Measurements from ENCODE around the gene UCN.

UCN gene

GRCh38 chr2:27322766-27323595 lies 14.7 kb upstream of the UCN start, which contains the start of gene MPV17 (continued):
- TF ChIP-seq ZNF580 (tag by site-specific recombination; IDR thresholded peaks at IDR 0.05) = no peak
- TF ChIP-seq PRDM6 (tag by site-specific recombination; IDR thresholded peaks at IDR 0.05) = no peak
- no peak for TF ChIP-seq IKZF3 (tag by site-specific recombination; IDR thresholded peaks at IDR 0.05)
- no peak for TF ChIP-seq ZNF184 (tag by site-specific recombination; IDR thresholded peaks at IDR 0.05)
- TF ChIP-seq HOXD13 (CRISPR knock-in tag; IDR thresholded peaks at IDR 0.05; ENCODE audit: borderline replicate concordance) = no peak

- peak overlapping the region; percentile 6; the same call in 1 of the 2 replicates for H3K27ac ChIP-seq (ENCODE audit: extremely low read depth, low read depth, low read length)
- H3K4me3 ChIP-seq (ENCODE audit: low read depth, low read length) = peak overlapping the region; percentile 76
- H3K4me1 ChIP-seq (ENCODE audit: control insufficient read depth, insufficient read depth, low read length) = peaks cover 9% of the 10 kb centered on the region
- H3K36me3 ChIP-seq (ENCODE audit: control insufficient read depth in 2 of 2, insufficient read depth in 1 of 2, low read length in 2 of 2) = peaks cover 0 to 21% of the 10 kb centered on the region in 2 experiments; a peak in 2 of 3 replicates
- CTCF ChIA-PET = interaction anchor here (0.6 to 6.5 kb wide), 5 partner anchors 10 to 1079 kb away, joined by 3 to 50 read pairs (median 5); partner anchors contain the start of gene EIF2B4
- POLR2A ChIA-PET = interaction anchor here (0.6 to 1.8 kb wide), 12 partner anchors 9 to 260 kb away, joined by 3 to 6 read pairs (median 3); partner anchors contain the start of genes GTF3C2, NRBP1, UCN and ZNF512
- no peaks in the 10 kb centered on the region for H3K9me3 ChIP-seq (ENCODE audit: control insufficient read depth, insufficient read depth, low read depth, low read length)
- TF ChIP-seq ZNF560 (tag by site-specific recombination; IDR thresholded peaks at IDR 0.05; ENCODE audit: borderline replicate concordance) (no peak), ZBTB11 (tag by site-specific recombination; conservative IDR thresholded peaks at IDR 0.05; ENCODE audit: low read depth) (no peak), ZNF558 (tag by site-specific recombination; IDR thresholded peaks at IDR 0.05) (no peak), ZNF792 (tag by site-specific recombination; IDR thresholded peaks at IDR 0.05) (no peak), ZNF335 (tag by site-specific recombination; conservative IDR thresholded peaks at IDR 0.05) (peak; percentile 36; the same call in 1 of the 2 replicates), ZNF169 (tag by site-specific recombination; IDR thresholded peaks at IDR 0.05) (no peak), GLI4 (tag by site-specific recombination; IDR thresholded peaks at IDR 0.05) (no peak)
Measured at GRCh38 chr2:27322301-27322765, 14.1 kb upstream of the UCN start.

GRCh38 chr2:27320958-27321543 lies 12.8 kb upstream of the UCN start:
- ChIA-PET POLR2A (interaction anchor here (1.2 to 1.4 kb wide), 2 partner anchors 36 to 42 kb away, joined by 3 to 6 read pairs; partner anchors contain the start of gene GTF3C2), CTCF (interaction anchor here (0.6 to 6.5 kb wide), 11 partner anchors 11 to 724 kb away, joined by 3 to 50 read pairs (median 4); partner anchors contain the start of gene UCN)
- Histone ChIP-seq H3K9me3 (ENCODE audit: control insufficient read depth, insufficient read depth, low read depth, low read length) (no peaks in the 10 kb centered on the region), H3K4me1 (ENCODE audit: control insufficient read depth, insufficient read depth, low read length) (peaks cover 14% of the 10 kb centered on the region), H3K36me3 (ENCODE audit: control insufficient read depth in 2 of 2, insufficient read depth in 1 of 2, low read length in 2 of 2) (peaks cover 0 to 22% of the 10 kb centered on the region in 2 experiments; a peak in 1 of 3 replicates), H3K4me3 (ENCODE audit: low read depth, low read length) (no peak overlapping the region), H3K27ac (ENCODE audit: extremely low read depth, low read depth, low read length) (peak overlapping the region; percentile 52; the same call in 1 of the 2 replicates)
- TF ChIP-seq ZNF692 (tag by site-specific recombination; IDR thresholded peaks at IDR 0.05) (peak; percentile 83), ZEB2 (tag by site-specific recombination; IDR thresholded peaks at IDR 0.05) (peak; percentile 57; the same call in 1 of the 2 replicates), KLF17 (tag by site-specific recombination; IDR thresholded peaks at IDR 0.05) (peak; percentile 56; the same call in 1 of the 2 replicates), REST (tag by site-specific recombination; IDR thresholded peaks at IDR 0.05) (peak; percentile 52; the same call in 1 of the 2 replicates), ZNF394 (tag by site-specific recombination; IDR thresholded peaks at IDR 0.05; ENCODE audit: borderline replicate concordance) (peak; percentile 49; the same call in 1 of the 2 replicates)

All from HEK293 (cell line).